Smooth muscle cell (in vitro differentiated cells): ENCODE data around the gene PTPRN. TPM values are rescaled to one million over a fixed set of nuclear protein-coding genes. Genes with fewer than 3 reads are reported as not detected.

Experiments used
- DNase-seq: peaks from one replicate; lab custom pipeline; 2025; ENCODE audit not compliant: unreplicated experiment; lab: John Stamatoyannopoulos, UW
- H2AFZ ChIP-seq: fragments of 200-600 bp; sonication (generic); 2 replicates; pipeline ENCODE4 v1.6.0; 2016; ENCODE audit warnings: antibody characterized with exemption, low read depth, mild to moderate bottlenecking
- H3F3A ChIP-seq: fragments of 200-600 bp; sonication (generic); 2 replicates; pipeline ENCODE4 v1.6.0; 2017; ENCODE audit warnings: antibody characterized with exemption, low read depth
- H3K27ac ChIP-seq: fragments of 200-600 bp; sonication (generic); 2 replicates; pipeline ENCODE4 v1.5.1; 2016; ENCODE audit warnings: low read depth, mild to moderate bottlenecking
- H3K27me3 ChIP-seq: fragments of 200-600 bp; sonication (generic); 2 replicates; pipeline ENCODE4 v1.6.1; 2016; ENCODE audit warnings: low read depth, mild to moderate bottlenecking
- H3K36me3 ChIP-seq: fragments of 200-600 bp; sonication (generic); 2 replicates; pipeline ENCODE4 v1.5.1; 2016; ENCODE audit warnings: low read depth
- H3K4me1 ChIP-seq: fragments of 200-600 bp; sonication (generic); 2 replicates; pipeline ENCODE4 v1.5.1; 2016; ENCODE audit warnings: low read depth
- H3K4me2 ChIP-seq: fragments of 200-600 bp; sonication (generic); 2 replicates; pipeline ENCODE4 v1.6.0; 2016; ENCODE audit warnings: mild to moderate bottlenecking
- H3K4me3 ChIP-seq: fragments of 200-600 bp; sonication (generic); 2 replicates; pipeline ENCODE4 v1.5.1; 2016; ENCODE audit warnings: mild to moderate bottlenecking
- H3K79me2 ChIP-seq: fragments of 200-600 bp; sonication (generic); 2 replicates; pipeline ENCODE4 v1.6.0; 2016; ENCODE audit warnings: low read depth, mild to moderate bottlenecking
- H3K9ac ChIP-seq: fragments of 200-600 bp; sonication (generic); 2 replicates; pipeline ENCODE4 v1.6.0; 2016; ENCODE audit warnings: low read depth
- H3K9me3 ChIP-seq: fragments of 200-600 bp; sonication (generic); replicated peaks from 2 replicates; pipeline ENCODE4 v1.5.1; 2016; ENCODE audit warnings: low read depth
- H4K20me1 ChIP-seq: fragments of 200-600 bp; sonication (generic); 2 replicates; pipeline ENCODE4 v1.6.0; 2016; ENCODE audit warnings: low read depth
- WGBS: methylation state at CpG from one replicate; pipeline ENCODE4 v1.1.7; 2016; ENCODE audit warnings: low lambda C conversion rate; 5-methylcytosine and 5-hydroxymethylcytosine counted together
- polyA plus RNA-seq: library from polyadenylated mRNA; unstranded; fragments of >200 nt; fragmentation: Nextera tagmentation; extraction: Ambion mirVana; gene quantifications from 2 replicates; pipeline ENCODE4 v1.2.1, GENCODE V29; 2016
- total RNA-seq: library from RNA; depleted of rRNA; stranded (reverse); fragments of >200 nt; gene quantifications from 2 replicates; pipeline ENCODE4 v1.2.3, GENCODE V29; 2014
- TF ChIP-seq, protein P1 (sequence below): fragments of 200-600 bp; sonication (generic); IDR thresholded peaks from 2 replicates; pipeline ENCODE4 v1.5.1; 2017; ENCODE audit warnings: borderline replicate concordance, mild to moderate bottlenecking, antibody characterized with exemption; ENCODE audit not compliant: insufficient read depth, poor library complexity, severe bottlenecking

The PTPRN gene
- total and polyA plus RNA-seq, 2 experiments from 2014 or later = 10.7 to 36.4 TPM

GRCh38 chr2:219299372-219299760 is 9.8 kb downstream of the PTPRN start:
- no peak overlapping the region for H3K4me3 ChIP-seq
- no peaks in the 10 kb centered on the region for H3K9me3 ChIP-seq
- H3K36me3 ChIP-seq = no peaks in the 10 kb centered on the region
- DNase-seq = no peak
- TF ChIP-seq, protein P1, sequence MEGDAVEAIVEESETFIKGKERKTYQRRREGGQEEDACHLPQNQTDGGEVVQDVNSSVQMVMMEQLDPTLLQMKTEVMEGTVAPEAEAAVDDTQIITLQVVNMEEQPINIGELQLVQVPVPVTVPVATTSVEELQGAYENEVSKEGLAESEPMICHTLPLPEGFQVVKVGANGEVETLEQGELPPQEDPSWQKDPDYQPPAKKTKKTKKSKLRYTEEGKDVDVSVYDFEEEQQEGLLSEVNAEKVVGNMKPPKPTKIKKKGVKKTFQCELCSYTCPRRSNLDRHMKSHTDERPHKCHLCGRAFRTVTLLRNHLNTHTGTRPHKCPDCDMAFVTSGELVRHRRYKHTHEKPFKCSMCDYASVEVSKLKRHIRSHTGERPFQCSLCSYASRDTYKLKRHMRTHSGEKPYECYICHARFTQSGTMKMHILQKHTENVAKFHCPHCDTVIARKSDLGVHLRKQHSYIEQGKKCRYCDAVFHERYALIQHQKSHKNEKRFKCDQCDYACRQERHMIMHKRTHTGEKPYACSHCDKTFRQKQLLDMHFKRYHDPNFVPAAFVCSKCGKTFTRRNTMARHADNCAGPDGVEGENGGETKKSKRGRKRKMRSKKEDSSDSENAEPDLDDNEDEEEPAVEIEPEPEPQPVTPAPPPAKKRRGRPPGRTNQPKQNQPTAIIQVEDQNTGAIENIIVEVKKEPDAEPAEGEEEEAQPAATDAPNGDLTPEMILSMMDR = no peak
- H3F3A ChIP-seq = no peaks in the 10 kb centered on the region
- H3K27me3 ChIP-seq = no peaks in the 10 kb centered on the region
- H3K4me2 ChIP-seq = no peak overlapping the region
- no peaks in the 10 kb centered on the region for H3K79me2 ChIP-seq
- H4K20me1 ChIP-seq = no peaks in the 10 kb centered on the region
- no peak overlapping the region for H2AFZ ChIP-seq
- H3K27ac ChIP-seq = no peak overlapping the region
- 90% methylated on average over 6 of the region's 6 CpGs for WGBS
- H3K4me1 ChIP-seq = no peaks in the 10 kb centered on the region
- H3K9ac ChIP-seq = no peak overlapping the region

GRCh38 chr2:219298759-219299371 is 10.3 kb downstream of the PTPRN start:
- Histone ChIP-seq H3K27ac (no peak overlapping the region), H3K4me1 (no peaks in the 10 kb centered on the region), H3K4me3 (no peak overlapping the region), H2AFZ (no peak overlapping the region), H3K36me3 (no peaks in the 10 kb centered on the region), H3K27me3 (no peaks in the 10 kb centered on the region), H4K20me1 (no peaks in the 10 kb centered on the region), H3F3A (no peaks in the 10 kb centered on the region), H3K9ac (no peak overlapping the region), H3K9me3 (no peaks in the 10 kb centered on the region), H3K79me2 (no peaks in the 10 kb centered on the region), H3K4me2 (peak overlapping the region; percentile 23)
- peak; percentile 76 for DNase-seq
- WGBS = 29% methylated on average over 15 of the region's 15 CpGs
- TF ChIP-seq, protein P1 = peak; percentile 91

GRCh38 chr2:219297766-219298456 is 11.3 kb downstream of the PTPRN start:
- Histone ChIP-seq H3K9me3 (no peaks in the 10 kb centered on the region), H3K79me2 (no peaks in the 10 kb centered on the region), H3K27me3 (no peaks in the 10 kb centered on the region), H3F3A (no peaks in the 10 kb centered on the region), H3K4me1 (no peaks in the 10 kb centered on the region), H2AFZ (no peak overlapping the region), H3K36me3 (no peaks in the 10 kb centered on the region), H3K4me3 (no peak overlapping the region), H3K27ac (no peak overlapping the region), H3K9ac (no peak overlapping the region), H4K20me1 (no peaks in the 10 kb centered on the region), H3K4me2 (no peak overlapping the region)
- TF ChIP-seq, protein P1 = peak; percentile 29
- no peak for DNase-seq
- WGBS = 89% methylated on average over 14 of the region's 14 CpGs
